GM12878 (cell line): ENCODE measurements around the gene CPD. TPM values are rescaled to one million over a fixed set of nuclear protein-coding genes. Genes with fewer than 3 reads are reported as not detected.

Experiments used
- ATAC-seq: fragments of 200-7000 bp; cut with Tn5 transposase; 3 replicates; pipeline ENCODE4 v1.9.1; 2020; ENCODE audit warnings: mild to moderate bottlenecking, moderate library complexity
- BruUV-seq: library from RNA; stranded (reverse); fragments of 400-500 nt; replicated peaks from 2 replicates; lab custom pipeline; 2021; lab: Mats Ljungman, UMichigan
- CTCF ChIA-PET: fragments of 300-600 bp; sonication (Branson Sonifier 250); formaldehyde crosslinking; extraction: SDS; loops from one replicate; lab custom pipeline; 2021; ENCODE audit warnings: inconsistent platforms; lab: Yijun Ruan, JAX
- POLR2A ChIA-PET: fragments of 350-600 bp; formaldehyde crosslinking; extraction: SDS; loops from one replicate; lab custom pipeline; 2021; ENCODE audit warnings: inconsistent platforms; lab: Charles Lee
- RAD21 ChIA-PET: fragments of 300-600 bp; sonication (Branson Sonifier 250); formaldehyde crosslinking; loops from one replicate; lab custom pipeline; 2023; ENCODE audit warnings: antibody characterized with exemption; ENCODE audit not compliant: unreplicated experiment; lab: Charles Lee
- SMC1A ChIA-PET: fragments of 300-600 bp; sonication (Branson Sonifier 250); formaldehyde crosslinking; loops from one replicate; lab custom pipeline; 2023; ENCODE audit not compliant: unreplicated experiment, uncharacterized antibody; lab: Charles Lee
- DNase-seq: peaks from one replicate; pipeline ENCODE4 v3.0.0-alpha.2; 2011; ENCODE audit warnings: low read depth, low spot score
- FAIRE-seq: peaks from 3 replicates; lab custom pipeline; 2011; peaks lifted over from hg19 to GRCh38; lab: Jason Lieb, UNC
- H2AFZ ChIP-seq: 2 replicates; pipeline ENCODE4 v1.6.0; 2011; ENCODE audit warnings: low read depth, low read length, control low read depth; ENCODE audit not compliant: control insufficient read depth
- H3K27ac ChIP-seq: 2 replicates; pipeline ENCODE4 v1.5.1; 2011; ENCODE audit warnings: control low read depth; ENCODE audit not compliant: control insufficient read depth, insufficient read depth
- H3K27me3 ChIP-seq, 2 experiments: replicated peaks in 1 of 2; 2 replicates each; pipeline versions ENCODE4 v1.6.0 to v1.6.1; 2011; ENCODE audit warnings: low read length in 1 of 2; ENCODE audit not compliant: control insufficient read depth in 2 of 2, insufficient read depth in 2 of 2
- H3K36me3 ChIP-seq, 2 experiments: 2 replicates each; pipeline ENCODE4 v1.5.1; 2011; ENCODE audit warnings: low read length in 1 of 2; ENCODE audit not compliant: control insufficient read depth in 2 of 2, insufficient read depth in 2 of 2
- H3K4me1 ChIP-seq: 2 replicates; pipeline ENCODE4 v1.6.1; 2011; ENCODE audit warnings: mild to moderate bottlenecking, low read length, moderate library complexity, mixed read lengths; ENCODE audit not compliant: control insufficient read depth, insufficient read depth
- H3K4me2 ChIP-seq: 2 replicates; pipeline ENCODE4 v1.6.0; 2011; ENCODE audit warnings: control low read depth; ENCODE audit not compliant: control insufficient read depth, insufficient read depth
- H3K4me3 ChIP-seq: fragments of 200-600 bp; sonication (generic); 2 replicates; pipeline ENCODE4 v1.5.1; 2016
- H3K79me2 ChIP-seq: 2 replicates; pipeline ENCODE4 v1.6.0; 2011; ENCODE audit warnings: low read length; ENCODE audit not compliant: control insufficient read depth, insufficient read depth
- H3K9ac ChIP-seq: 2 replicates; pipeline ENCODE4 v1.8.0; 2011; ENCODE audit warnings: low read length, control low read depth, mixed read lengths; ENCODE audit not compliant: control insufficient read depth, insufficient read depth
- H3K9me3 ChIP-seq: replicated peaks from 3 replicates; pipeline ENCODE4 v1.5.1; 2011; ENCODE audit warnings: mild to moderate bottlenecking, low read length; ENCODE audit not compliant: control insufficient read depth, insufficient read depth
- H4K20me1 ChIP-seq: 2 replicates; pipeline ENCODE4 v1.6.0; 2011; ENCODE audit not compliant: control insufficient read depth, insufficient read depth
- ATF7 ChIP-seq: fragments of 450-650 bp; IDR thresholded peaks from 2 replicates; pipeline ENCODE4 v1.6.1; 2016; ENCODE audit warnings: low read depth, mild to moderate bottlenecking
- BMI1 ChIP-seq: fragments of 450-650 bp; IDR thresholded peaks from 2 replicates; pipeline ENCODE4 v1.6.1; 2016; ENCODE audit warnings: mild to moderate bottlenecking, moderate library complexity, borderline replicate concordance
- CBFB ChIP-seq: IDR thresholded peaks from 2 replicates; pipeline ENCODE4 v1.6.1; 2016; ENCODE audit warnings: antibody characterized with exemption, low read depth
- CBX3 ChIP-seq: fragments of 200-600 bp; sonication (generic); IDR thresholded peaks from 2 replicates; pipeline ENCODE4 v1.6.1; 2016; ENCODE audit warnings: low read depth, borderline replicate concordance
- CHD1 ChIP-seq: IDR thresholded peaks from 2 replicates; pipeline ENCODE4 v1.6.1; 2012; ENCODE audit warnings: low read depth, low read length, improper control_type of control experiment
- EED ChIP-seq: sonication (generic); IDR thresholded peaks from 2 replicates; pipeline ENCODE4 v1.6.1; 2016; ENCODE audit warnings: antibody characterized with exemption, low read depth
- HDGF ChIP-seq: fragments of 450-650 bp; IDR thresholded peaks from 2 replicates; pipeline ENCODE4 v1.6.1; 2016; ENCODE audit warnings: antibody characterized with exemption
- IKZF1 ChIP-seq: fragments of 450-650 bp; conservative IDR thresholded peaks from 2 replicates; pipeline ENCODE4 v1.6.1; 2017; ENCODE audit warnings: antibody characterized with exemption, mild to moderate bottlenecking
- IRF4 ChIP-seq: IDR thresholded peaks from 2 replicates; pipeline ENCODE4 v1.6.1; 2011; ENCODE audit warnings: low read depth, low read length
- JUND ChIP-seq: IDR thresholded peaks from 2 replicates; pipeline ENCODE4 v1.6.1; 2012; ENCODE audit warnings: low read depth, mild to moderate bottlenecking, low read length, improper control_type of control experiment, moderate library complexity
- KLF5 ChIP-seq: fragments of 450-650 bp; IDR thresholded peaks from 2 replicates; pipeline ENCODE4 v1.6.1; 2014; ENCODE audit warnings: mild to moderate bottlenecking; ENCODE audit not compliant: partially characterized antibody
- MXI1 ChIP-seq: fragments of 150-350 bp; IDR thresholded peaks from 2 replicates; pipeline ENCODE4 v1.6.1; 2011; ENCODE audit warnings: low read depth, mild to moderate bottlenecking, inconsistent platforms, low read length, improper control_type of control experiment
- RCOR1 ChIP-seq: conservative IDR thresholded peaks from 2 replicates; pipeline ENCODE4 v1.6.1; 2012; ENCODE audit warnings: low read depth, low read length, improper control_type of control experiment
- SMC3 ChIP-seq: IDR thresholded peaks from 2 replicates; pipeline ENCODE4 v1.6.1; 2011; ENCODE audit warnings: low read length, improper control_type of control experiment, borderline replicate concordance
- TBL1XR1 ChIP-seq: IDR thresholded peaks from 2 replicates; pipeline ENCODE4 v1.6.1; 2012; ENCODE audit warnings: low read depth, low read length, improper control_type of control experiment
- ZNF217 ChIP-seq: fragments of 450-650 bp; IDR thresholded peaks from 2 replicates; pipeline ENCODE4 v1.6.1; 2017; ENCODE audit warnings: antibody characterized with exemption, mild to moderate bottlenecking
- ZZZ3 ChIP-seq: IDR thresholded peaks from 2 replicates; pipeline ENCODE4 v1.6.1; 2011; ENCODE audit warnings: low read depth; ENCODE audit not compliant: control insufficient read depth, insufficient read length
- in situ Hi-C: fragments of 300-500 bp; cut with MboI; formaldehyde crosslinking; loops from 9 replicates; pipeline ENCODE4 v1.14.3; 2018; ENCODE audit warnings: mixed read lengths
- intact Hi-C: fragments of 100-400 bp; cut with micrococcal nuclease; formaldehyde crosslinking; loops from one replicate; pipeline ENCODE4 v1.14.2; 2022; ENCODE audit not compliant: unreplicated experiment
- polyA plus RNA-seq, 11 experiments: library from polyadenylated mRNA; depleted of rRNA in 4 of 11; unstranded in 6 of 11; stranded (reverse) in 5 of 11; fragments of >200 nt; fragmentation: Nextera tagmentation in 4 of 11; fragmentation: Illumina TruSeq in 1 of 11; extraction: Ambion mirVana in 4 of 11; extraction: Trizol in 1 of 11; gene quantifications; 1 replicate in 1 of 11; 2 replicates in 10 of 11; pipeline versions ENCODE4 v1.2.1 to v1.2.3, GENCODE V29; 2011 to 2016; ENCODE audit warnings: inconsistent platforms in 2 of 11, missing spikeins in 2 of 11, low read depth in 1 of 11
- total RNA-seq, 4 experiments: library from RNA; depleted of rRNA in 3 of 4; stranded (reverse); fragments of >200 nt in 3 of 4; fragmentation: Illumina TruSeq in 1 of 4; extraction: Trizol in 1 of 4; gene quantifications; 2 replicates each; pipeline versions ENCODE4 v1.2.1 to v1.2.3, GENCODE V29; 2013 to 2021
- TF ChIP-seq, protein P1 (sequence below): IDR thresholded peaks from 2 replicates; pipeline ENCODE4 v1.6.1; 2012; ENCODE audit warnings: improper control_type of control experiment, low read depth, low read length; ENCODE audit not compliant: insufficient replicate concordance
- TF ChIP-seq, protein P2 (sequence below): fragments of 450-650 bp; conservative IDR thresholded peaks from 2 replicates; pipeline ENCODE4 v1.6.1; 2017; ENCODE audit warnings: mild to moderate bottlenecking, moderate library complexity
- TF ChIP-seq, protein P3 (sequence below): fragments of 150-350 bp; IDR thresholded peaks from 2 replicates; pipeline ENCODE4 v1.6.1; 2014; ENCODE audit warnings: mild to moderate bottlenecking, low read depth, low read length

CPD gene
- total and polyA plus RNA-seq, 10 of the 15 experiments (the other 5 are each of a cell fraction or from before 2014, with no cell fraction given): 3.5 to 24.2 (median 15.7) TPM

DNA sequence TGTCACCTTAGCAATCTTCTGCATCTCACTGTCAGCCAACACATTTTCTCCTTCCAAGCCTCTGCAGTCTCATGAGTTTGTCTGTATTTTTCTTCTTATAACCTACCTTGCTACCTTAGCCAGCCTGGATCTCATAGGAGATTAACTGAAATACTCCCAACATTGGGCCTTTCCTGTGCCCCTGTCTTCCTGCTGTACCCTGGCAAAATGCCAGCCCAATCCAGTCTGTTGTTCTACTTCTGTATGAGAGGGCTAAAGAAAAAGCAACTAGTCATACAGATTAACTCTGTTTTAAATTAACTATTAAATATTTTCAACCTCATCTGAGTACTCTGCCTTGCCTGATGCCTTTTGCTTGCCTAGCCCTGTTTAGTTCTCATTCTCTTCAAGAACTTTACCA is 116.9 kb downstream of the CPD start:
- Histone ChIP-seq H3K27me3 (no peaks in the 10 kb centered on the region), H3K4me1 (no peaks in the 10 kb centered on the region), H4K20me1 (no peaks in the 10 kb centered on the region), H3K36me3 (peaks cover 8 to 27% of the 10 kb centered on the region in 2 experiments), H3K27ac (no peak overlapping the region), H3K9ac (no peak overlapping the region), H3K9me3 (no peaks in the 10 kb centered on the region), H3K79me2 (no peaks in the 10 kb centered on the region), H2AFZ (no peak overlapping the region), H3K4me3 (no peak overlapping the region), H3K4me2 (no peak overlapping the region)
- ATAC-seq (no peak), FAIRE-seq (no peak), DNase-seq (no peak)
- ChIA-PET RAD21 (no interaction called here), SMC1A (no interaction called here), POLR2A (no interaction called here), CTCF (no interaction called here)
- no peak for TF ChIP-seq CHD1
- no peak for TF ChIP-seq ZZZ3
- no peak for TF ChIP-seq CBFB
- TF ChIP-seq SMC3: no peak
- TF ChIP-seq HDGF: no peak
- no peak for TF ChIP-seq JUND
- no peak for TF ChIP-seq IKZF1
- no peak for TF ChIP-seq BMI1
- no peak for TF ChIP-seq MXI1
- TF ChIP-seq, protein P1, sequence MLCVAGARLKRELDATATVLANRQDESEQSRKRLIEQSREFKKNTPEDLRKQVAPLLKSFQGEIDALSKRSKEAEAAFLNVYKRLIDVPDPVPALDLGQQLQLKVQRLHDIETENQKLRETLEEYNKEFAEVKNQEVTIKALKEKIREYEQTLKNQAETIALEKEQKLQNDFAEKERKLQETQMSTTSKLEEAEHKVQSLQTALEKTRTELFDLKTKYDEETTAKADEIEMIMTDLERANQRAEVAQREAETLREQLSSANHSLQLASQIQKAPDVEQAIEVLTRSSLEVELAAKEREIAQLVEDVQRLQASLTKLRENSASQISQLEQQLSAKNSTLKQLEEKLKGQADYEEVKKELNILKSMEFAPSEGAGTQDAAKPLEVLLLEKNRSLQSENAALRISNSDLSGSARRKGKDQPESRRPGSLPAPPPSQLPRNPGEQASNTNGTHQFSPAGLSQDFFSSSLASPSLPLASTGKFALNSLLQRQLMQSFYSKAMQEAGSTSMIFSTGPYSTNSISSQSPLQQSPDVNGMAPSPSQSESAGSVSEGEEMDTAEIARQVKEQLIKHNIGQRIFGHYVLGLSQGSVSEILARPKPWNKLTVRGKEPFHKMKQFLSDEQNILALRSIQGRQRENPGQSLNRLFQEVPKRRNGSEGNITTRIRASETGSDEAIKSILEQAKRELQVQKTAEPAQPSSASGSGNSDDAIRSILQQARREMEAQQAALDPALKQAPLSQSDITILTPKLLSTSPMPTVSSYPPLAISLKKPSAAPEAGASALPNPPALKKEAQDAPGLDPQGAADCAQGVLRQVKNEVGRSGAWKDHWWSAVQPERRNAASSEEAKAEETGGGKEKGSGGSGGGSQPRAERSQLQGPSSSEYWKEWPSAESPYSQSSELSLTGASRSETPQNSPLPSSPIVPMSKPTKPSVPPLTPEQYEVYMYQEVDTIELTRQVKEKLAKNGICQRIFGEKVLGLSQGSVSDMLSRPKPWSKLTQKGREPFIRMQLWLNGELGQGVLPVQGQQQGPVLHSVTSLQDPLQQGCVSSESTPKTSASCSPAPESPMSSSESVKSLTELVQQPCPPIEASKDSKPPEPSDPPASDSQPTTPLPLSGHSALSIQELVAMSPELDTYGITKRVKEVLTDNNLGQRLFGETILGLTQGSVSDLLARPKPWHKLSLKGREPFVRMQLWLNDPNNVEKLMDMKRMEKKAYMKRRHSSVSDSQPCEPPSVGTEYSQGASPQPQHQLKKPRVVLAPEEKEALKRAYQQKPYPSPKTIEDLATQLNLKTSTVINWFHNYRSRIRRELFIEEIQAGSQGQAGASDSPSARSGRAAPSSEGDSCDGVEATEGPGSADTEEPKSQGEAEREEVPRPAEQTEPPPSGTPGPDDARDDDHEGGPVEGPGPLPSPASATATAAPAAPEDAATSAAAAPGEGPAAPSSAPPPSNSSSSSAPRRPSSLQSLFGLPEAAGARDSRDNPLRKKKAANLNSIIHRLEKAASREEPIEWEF: no peak
- no peak for TF ChIP-seq CBX3
- no peak for TF ChIP-seq EED
- no peak for TF ChIP-seq TBL1XR1
- TF ChIP-seq, protein P2, sequence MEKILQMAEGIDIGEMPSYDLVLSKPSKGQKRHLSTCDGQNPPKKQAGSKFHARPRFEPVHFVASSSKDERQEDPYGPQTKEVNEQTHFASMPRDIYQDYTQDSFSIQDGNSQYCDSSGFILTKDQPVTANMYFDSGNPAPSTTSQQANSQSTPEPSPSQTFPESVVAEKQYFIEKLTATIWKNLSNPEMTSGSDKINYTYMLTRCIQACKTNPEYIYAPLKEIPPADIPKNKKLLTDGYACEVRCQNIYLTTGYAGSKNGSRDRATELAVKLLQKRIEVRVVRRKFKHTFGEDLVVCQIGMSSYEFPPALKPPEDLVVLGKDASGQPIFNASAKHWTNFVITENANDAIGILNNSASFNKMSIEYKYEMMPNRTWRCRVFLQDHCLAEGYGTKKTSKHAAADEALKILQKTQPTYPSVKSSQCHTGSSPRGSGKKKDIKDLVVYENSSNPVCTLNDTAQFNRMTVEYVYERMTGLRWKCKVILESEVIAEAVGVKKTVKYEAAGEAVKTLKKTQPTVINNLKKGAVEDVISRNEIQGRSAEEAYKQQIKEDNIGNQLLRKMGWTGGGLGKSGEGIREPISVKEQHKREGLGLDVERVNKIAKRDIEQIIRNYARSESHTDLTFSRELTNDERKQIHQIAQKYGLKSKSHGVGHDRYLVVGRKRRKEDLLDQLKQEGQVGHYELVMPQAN: no peak
- TF ChIP-seq IRF4: no peak
- no peak for TF ChIP-seq RCOR1
- TF ChIP-seq, protein P3, sequence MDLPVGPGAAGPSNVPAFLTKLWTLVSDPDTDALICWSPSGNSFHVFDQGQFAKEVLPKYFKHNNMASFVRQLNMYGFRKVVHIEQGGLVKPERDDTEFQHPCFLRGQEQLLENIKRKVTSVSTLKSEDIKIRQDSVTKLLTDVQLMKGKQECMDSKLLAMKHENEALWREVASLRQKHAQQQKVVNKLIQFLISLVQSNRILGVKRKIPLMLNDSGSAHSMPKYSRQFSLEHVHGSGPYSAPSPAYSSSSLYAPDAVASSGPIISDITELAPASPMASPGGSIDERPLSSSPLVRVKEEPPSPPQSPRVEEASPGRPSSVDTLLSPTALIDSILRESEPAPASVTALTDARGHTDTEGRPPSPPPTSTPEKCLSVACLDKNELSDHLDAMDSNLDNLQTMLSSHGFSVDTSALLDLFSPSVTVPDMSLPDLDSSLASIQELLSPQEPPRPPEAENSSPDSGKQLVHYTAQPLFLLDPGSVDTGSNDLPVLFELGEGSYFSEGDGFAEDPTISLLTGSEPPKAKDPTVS: no peak
- no peak for TF ChIP-seq KLF5
- no peak for TF ChIP-seq ATF7
- TF ChIP-seq ZNF217: no peak
- in situ Hi-C loops (no loop called here), intact Hi-C loops (no loop called here)
- BruUV-seq: no TSS peak
